H1 (cell line): ENCODE data around the gene SEMA3C. TPM values are rescaled to one million over a fixed set of nuclear protein-coding genes. Genes with fewer than 3 reads are reported as not detected.

ENCODE experiments used
- ATF2 ChIP-seq: IDR thresholded peaks from 2 replicates; pipeline ENCODE4 v1.6.1; 2012; ENCODE audit warnings: low read length, inconsistent platforms
- polyA plus RNA-seq, 7 experiments: library from polyadenylated mRNA; depleted of rRNA in 3 of 7; stranded (reverse) in 5 of 7; unstranded in 2 of 7; fragments of >200 nt in 5 of 7; fragments of 200-250 nt in 2 of 7; gene quantifications; 1 replicate in 5 of 7; 2 replicates in 1 of 7; 4 replicates in 1 of 7; pipeline versions ENCODE4 v1.2.1 to v1.2.3, GENCODE V29; 2011 to 2013; ENCODE audit warnings: missing spikeins in 2 of 7, mixed read lengths in 2 of 7
- total RNA-seq: library from RNA; stranded (reverse); fragmentation: NEBNext Ultra II Directional; extraction: Animal tissue kit (Norgen Biotek cat#: 25700); gene quantifications from 2 replicates; pipeline ENCODE4 v1.2.1, GENCODE V29; 2021

SEMA3C gene
- total and polyA plus RNA-seq, 2 of the 8 experiments (the other 6 are each of a cell fraction or from before 2014, with no cell fraction given), result 0.15 to 1.4 TPM

DNA sequence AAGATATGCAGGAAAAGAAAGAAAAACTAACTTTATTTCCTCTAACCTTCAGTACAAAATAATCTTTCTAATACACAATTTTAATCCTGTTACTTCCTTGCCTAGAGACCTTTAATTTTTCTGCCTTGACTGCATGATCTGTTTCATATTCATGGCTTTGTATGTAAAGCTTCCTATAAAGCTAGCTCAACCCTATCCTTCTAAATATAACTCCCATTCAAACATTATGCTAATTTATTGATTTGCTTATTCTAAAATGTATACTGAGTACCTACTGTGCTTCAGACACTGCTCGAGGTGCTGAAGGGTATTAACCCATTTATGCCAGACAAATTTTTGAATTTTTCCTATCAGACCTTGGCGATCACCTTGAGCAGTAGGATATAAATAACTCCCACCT is 47.6 kb downstream of the SEMA3C start (continued):
- TF ChIP-seq ATF2, result no peak
